Measurements from ENCODE around the gene PLEKHG4B.
"Not testable (repeated sequence)": the region's sequence is repeated elsewhere in the genome, so short reads cannot be mapped to it uniquely, and the experiment has no call there.

The PLEKHG4B gene

DNA sequence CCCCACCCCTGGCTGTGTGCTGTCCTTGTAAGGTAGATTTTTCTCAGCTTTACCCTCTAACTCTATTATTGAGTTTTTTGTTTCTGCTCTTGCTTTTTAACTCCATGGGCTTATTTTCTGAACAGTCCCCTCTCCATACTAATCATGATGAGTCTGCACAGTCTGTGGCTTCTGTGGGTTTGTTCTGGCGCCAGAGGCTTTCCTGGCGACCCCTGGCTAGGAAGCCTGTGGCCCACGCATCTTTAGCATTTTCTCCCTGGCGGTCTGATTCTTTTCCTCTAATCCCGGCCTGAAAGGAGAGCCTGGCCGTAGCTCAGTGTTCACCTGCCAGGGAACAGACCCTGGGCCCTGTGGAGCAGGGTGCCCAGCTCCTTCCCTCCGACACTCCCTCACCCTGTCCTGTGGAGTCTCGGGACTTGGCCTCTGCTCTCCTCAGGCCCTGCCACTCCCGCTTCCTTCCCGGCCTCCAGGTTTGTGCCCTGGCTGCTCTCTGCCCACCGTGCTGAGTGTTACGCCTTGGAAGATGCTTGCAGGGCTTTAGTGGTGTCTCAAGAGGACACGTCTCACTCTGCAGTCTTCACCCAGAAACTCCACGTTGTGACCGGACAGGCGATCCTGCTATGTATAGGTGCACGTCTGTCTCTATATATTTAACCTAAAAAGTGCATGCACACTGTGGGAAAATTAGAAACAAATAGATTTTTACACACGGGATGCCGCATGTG lies 67.6 kb downstream of the PLEKHG4B start:
- no peak for DNase-seq

DNA sequence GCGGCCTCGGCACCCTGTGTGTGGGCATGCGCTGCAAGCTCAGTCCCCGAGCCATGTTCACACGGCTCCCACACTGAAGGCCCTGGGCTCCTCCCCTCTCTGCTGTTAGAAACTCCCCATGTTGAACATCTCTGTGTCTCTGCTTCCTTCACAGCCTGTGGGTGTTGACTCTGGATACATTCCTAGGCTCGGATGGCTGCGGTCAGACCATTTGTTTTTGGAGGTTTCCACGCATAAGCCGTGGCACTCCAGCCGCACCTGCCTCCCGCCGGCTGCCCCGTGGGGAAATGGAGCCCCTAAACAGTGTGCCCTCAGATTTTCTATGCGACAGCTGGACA lies 68.2 kb downstream of the PLEKHG4B start:
- DNase-seq = no peak

DNA sequence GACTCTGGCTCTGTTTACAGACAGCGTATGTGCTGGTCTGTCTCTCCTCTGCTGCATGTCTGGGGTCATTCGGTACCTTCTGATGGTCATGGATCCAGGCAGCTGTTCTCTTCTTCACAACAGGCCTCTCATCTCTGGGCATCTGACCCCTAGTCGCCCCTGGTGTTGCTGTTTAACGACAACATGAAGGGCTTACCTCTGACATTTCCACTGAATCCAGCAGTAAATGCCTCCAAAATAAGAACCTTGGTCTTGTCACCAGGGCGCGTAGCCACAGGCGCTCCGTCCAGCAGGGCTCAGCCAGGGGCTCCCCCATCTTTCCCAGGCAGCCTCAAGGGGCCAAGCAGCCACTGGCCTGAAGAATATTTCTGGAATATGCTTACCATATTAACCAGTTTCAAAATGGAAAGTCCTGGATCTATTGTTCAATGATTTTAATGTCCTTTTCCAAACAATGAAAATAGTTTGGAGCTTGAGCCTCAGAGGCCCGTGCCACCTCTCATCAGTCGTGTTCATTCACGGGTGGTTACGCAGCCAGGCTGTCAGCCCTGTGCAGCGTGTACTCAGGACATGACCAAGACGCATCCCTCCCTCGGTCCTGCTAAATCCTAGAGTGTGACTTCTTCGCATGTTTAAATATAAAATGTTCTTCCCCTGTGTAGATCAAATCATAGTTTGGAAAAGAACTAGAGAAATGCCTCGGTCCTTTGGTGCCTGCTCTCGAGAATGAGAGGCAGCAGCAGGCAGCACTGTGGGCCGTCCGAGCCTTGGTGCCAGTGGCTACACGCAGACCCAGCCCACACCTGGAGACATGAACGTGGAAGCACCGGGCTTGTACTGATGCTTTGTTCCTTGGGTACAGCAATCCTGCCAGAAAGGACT lies 69.2 kb downstream of the PLEKHG4B start:
- no peak for DNase-seq

DNA sequence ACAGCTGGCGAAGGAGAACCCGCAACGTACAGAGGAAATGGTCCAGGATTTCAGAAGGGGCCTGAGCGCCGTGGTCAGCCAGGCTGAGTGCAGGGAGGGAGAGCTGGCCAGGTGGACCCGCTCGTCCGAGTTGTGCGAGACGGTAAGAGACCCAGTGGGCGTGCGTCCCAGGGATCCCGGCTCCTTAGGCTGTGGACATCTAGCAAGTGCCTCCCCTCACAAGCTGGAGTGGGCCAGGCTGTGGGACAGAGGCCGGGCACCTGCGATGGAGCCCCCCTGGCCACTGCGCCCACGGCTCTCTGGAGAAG lies 69.8 kb downstream of the PLEKHG4B start:
- DNase-seq = no peak

- no peak for DNase-seq
These were observed 70.2 kb downstream of the PLEKHG4B start for GRCh38 chr5:162190-162564.

- no peak for DNase-seq
These were observed 70.8 kb downstream of the PLEKHG4B start for GRCh38 chr5:162565-163337.

GRCh38 chr5:163338-163620 lies 71.3 kb downstream of the PLEKHG4B start:
- DNase-seq = no peak

DNA sequence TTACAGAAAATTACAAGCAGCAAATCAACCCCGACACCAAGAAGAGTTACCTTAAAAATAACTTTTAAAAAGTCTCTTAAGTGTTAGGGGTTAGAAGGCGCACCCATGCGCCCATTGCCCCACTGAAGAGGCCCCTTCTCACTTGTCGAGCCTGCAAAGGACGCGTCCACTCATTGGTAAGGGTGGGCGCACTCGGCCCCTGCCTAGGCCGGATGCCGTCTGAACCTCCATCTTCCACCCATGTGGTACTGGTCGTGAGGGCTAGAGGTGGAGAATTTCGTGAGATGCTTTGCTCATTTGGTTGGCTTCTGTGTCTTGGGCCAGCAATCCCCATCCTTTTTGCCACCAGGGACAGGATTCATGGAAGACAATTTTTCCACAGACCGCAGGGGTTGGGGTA lies 71.9 kb downstream of the PLEKHG4B start:
- no peak for DNase-seq

DNA sequence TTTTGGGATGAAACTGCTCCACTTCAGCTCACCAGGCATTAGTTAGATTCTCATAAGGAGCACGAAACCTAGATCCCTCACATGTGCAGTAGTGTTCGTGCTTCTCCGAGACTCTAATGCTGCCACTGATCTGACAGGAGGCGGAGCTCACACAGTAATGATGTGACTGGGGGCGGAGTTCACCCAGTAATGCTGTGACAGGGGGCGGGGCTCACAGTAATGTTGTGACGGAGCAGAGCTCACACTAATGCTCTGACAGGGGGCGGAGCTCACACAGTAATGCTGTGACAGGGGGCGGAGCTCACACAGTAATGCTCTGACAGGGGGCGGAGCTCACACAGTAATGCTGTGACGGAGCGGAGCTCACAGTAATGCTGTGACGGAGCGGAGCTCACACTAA lies 72.3 kb downstream of the PLEKHG4B start:
- no peak for DNase-seq

DNA sequence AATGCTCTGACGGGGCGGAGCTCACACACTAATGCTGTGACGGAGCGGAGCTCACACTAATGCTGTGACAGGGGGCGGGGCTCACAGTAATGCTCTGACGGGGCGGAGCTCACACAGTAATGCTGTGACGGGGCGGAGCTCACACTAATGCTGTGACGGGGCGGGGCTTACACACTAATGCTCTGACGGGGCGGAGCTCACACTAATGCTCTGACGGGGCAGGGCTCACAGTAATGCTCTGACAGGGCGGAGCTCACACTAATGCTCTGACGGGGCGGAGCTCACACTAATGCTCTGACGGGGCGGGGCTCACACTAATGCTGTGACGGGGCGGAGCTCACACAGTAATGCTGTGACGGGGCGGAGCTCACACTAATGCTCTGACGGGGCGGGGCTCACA lies 72.8 kb downstream of the PLEKHG4B start:
- not testable (repeated sequence) for DNase-seq

- no peak for DNase-seq
These were observed 74.7 kb downstream of the PLEKHG4B start for GRCh38 chr5:166441-167372.

DNA sequence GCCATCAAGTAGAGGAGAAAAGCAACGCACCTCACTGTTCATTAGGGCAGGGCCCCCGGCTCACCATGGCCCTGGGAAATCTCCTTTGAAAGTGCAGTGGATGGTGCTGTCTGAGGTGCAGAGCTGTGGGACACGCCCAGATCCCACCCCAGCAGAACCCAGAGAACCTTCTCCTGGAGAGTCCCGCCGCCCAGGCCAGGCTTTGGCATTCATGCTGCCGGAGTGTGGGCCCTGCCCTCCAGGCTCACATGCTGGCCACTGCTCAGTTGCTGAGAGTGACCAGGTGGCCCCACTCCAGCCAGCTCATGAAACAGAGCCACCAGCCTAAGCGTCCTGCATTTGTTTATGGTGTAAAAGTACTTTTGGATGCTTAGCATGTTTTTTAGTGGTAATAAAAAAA lies 75.5 kb downstream of the PLEKHG4B start:
- DNase-seq = no peak

- no peak for DNase-seq
These were observed 76.2 kb downstream of the PLEKHG4B start for GRCh38 chr5:167982-168660.

DNA sequence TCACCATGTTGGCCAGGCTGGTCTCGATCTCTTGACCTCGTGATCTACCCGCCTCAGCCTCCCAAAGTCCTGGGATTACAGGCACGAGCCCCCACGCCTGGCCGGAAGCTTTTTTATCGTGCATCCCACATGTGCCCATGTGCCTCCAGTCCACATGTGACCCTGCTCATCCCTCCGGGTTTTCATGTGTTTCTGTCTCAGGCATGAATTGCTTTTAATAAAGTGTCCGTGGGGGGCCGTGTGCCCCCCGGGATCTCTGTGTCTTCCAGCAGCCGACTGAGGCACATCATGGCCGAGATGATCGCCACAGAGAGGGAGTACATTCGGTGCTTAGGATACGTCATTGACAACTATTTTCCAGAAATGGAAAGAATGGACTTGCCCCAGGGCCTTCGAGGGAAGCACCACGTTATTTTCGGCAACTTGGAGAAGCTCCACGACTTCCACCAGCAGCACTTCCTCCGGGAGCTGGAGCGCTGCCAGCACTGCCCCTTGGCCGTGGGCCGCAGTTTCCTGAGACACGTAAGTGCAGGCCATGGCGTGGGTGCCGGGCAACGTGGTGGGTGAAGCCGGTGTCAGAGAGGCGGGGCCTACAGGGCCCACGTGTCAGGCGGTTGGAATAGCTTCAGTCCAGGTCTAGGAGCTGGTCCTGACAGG lies 77.2 kb downstream of the PLEKHG4B start:
- no peak for DNase-seq

DNA sequence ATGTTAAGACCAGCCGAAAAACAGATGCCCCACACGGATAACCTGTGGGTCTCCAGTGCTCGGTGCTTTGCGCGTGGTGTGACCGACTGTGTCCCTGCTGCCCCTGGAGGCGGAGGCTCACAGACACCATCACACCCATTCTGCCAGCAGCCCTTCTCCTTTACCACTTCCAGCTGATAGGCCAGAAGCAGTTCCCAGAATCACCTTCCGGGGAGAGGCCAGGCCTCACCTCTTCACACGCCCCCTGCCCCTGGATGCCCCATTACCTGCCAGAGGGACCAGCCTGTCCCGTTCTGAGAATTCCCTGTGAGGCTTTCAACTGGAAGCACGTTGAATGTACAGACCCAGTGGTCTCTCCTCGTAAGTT lies 77.7 kb downstream of the PLEKHG4B start:
- DNase-seq = no peak

- DNase-seq = no peak
These were observed 79.2 kb downstream of the PLEKHG4B start for GRCh38 chr5:170971-171800.

DNA sequence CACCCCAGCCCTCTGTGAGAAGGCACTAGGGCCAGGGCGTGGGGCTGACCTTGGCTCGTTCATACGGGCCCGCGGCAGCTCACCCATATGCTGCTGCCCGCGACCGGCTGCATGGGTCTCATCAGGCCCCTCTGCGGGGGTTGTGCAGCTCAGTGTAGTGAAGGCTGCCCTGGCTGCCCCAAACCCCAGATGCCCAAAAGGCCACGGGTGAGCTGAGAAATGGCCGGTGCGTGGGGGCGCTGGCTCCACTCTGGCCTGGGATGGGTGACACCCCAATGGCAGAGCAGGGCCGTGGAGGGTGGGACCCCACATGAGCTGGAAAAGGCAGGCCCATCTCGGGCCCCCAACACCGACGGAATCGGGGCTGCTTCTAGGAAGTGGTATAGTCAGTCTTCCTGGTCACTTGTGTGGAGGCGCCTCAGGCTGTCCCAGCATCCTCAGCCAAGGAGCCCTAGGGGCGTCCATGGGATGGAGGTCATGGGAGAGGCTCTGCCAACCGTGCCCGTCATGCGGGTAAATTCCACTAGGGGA lies 79.9 kb downstream of the PLEKHG4B start:
- no peak for DNase-seq

GRCh38 chr5:172421-172820 lies 80.5 kb downstream of the PLEKHG4B start:
- no peak for DNase-seq

GRCh38 chr5:172841-173251 lies 80.9 kb downstream of the PLEKHG4B start:
- DNase-seq = no peak

- DNase-seq = no peak
These were observed 81.7 kb downstream of the PLEKHG4B start for GRCh38 chr5:173392-174290.
